DMS 273 (cell line): Measurements from ENCODE around the gene BRAF.
A peak's percentile ranks its signal among the peaks of the same experiment; 100 is the strongest.
"Not testable (repeated sequence)": the region's sequence is repeated elsewhere in the genome, so short reads cannot be mapped to it uniquely, and the experiment has no call there.

Experiments used
- DNase-seq: peaks from one replicate; lab custom pipeline; 2025; ENCODE audit not compliant: unreplicated experiment; lab: John Stamatoyannopoulos, UW

Gene BRAF

GRCh38 chr7:140920745-140921144 is 4.0 kb downstream of the BRAF start:
- peak; percentile 25 for DNase-seq

GRCh38 chr7:140918236-140918635 is 6.5 kb downstream of the BRAF start:
- DNase-seq: no peak

- no peak for DNase-seq
These were observed 7.5 kb downstream of the BRAF start for GRCh38 chr7:140917258-140917657.

DNA sequence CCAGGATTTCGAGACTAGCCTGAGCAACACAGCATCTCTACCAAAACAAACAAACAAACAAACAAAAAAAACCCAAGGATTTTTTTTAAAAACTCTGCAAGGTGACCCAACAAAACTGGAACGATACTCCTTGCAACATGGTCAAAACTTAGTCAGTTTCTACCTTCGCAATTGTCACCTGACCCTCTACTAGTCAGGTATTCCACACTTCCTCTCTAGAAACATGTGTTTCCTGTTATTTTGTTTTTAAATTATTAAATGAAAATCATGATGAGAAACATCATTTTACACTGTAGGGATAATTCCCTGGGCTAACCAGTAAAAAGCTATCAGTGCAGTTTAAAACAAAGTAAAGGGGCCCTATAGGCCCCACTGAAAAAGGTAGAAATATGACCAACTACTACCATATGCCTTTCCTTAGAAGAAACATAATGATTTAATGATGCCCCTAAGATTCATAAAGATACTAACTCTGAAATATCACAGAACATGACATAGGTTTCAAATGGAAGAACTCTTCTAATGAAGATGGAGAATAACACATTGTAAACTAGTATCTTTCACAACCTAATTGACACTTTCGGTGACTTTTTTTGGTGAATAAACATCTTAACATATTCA is 8.7 kb downstream of the BRAF start:
- no peak for DNase-seq

DNA sequence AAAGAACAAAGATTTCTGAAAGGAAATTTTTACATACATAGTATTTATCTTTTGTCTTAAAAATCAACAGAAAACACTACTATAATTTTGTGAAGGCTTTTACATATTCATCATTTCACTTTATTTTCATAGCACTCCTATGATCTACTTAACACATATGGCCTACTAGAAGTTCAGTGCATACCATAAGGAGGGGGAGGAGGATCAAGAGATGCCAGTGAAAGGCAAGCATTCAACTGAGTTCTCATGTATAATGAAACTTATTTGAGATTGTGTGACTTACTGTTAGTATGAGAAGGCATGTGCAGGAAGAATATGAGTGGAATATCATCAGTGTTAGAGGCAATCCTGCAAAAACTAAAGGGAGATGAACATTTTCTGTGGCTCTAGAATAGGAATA is 10.6 kb downstream of the BRAF start:
- DNase-seq: no peak

DNA sequence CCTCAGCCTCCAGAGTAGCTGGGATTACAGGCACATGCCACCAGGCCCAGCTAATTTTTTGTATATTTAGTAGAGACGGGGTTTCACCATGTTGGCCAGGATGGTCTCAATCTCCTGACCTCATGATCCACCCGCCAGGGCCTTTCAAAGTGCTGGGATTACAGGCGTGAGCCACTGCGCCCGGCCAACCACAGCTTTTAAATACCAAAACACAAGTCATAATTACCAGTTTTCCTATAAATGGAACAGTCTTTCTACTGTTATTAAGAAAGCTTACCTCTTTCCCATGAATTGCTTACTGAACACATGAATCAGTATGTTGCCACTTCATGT is 11.2 kb downstream of the BRAF start:
- DNase-seq: not testable (repeated sequence)

- DNase-seq: no peak
These were observed 13.0 kb downstream of the BRAF start for GRCh38 chr7:140911746-140912145.

- no peak for DNase-seq
These were observed 15.1 kb downstream of the BRAF start for GRCh38 chr7:140909476-140910161.

GRCh38 chr7:140908361-140908760 is 16.4 kb downstream of the BRAF start:
- DNase-seq: no peak

DNA sequence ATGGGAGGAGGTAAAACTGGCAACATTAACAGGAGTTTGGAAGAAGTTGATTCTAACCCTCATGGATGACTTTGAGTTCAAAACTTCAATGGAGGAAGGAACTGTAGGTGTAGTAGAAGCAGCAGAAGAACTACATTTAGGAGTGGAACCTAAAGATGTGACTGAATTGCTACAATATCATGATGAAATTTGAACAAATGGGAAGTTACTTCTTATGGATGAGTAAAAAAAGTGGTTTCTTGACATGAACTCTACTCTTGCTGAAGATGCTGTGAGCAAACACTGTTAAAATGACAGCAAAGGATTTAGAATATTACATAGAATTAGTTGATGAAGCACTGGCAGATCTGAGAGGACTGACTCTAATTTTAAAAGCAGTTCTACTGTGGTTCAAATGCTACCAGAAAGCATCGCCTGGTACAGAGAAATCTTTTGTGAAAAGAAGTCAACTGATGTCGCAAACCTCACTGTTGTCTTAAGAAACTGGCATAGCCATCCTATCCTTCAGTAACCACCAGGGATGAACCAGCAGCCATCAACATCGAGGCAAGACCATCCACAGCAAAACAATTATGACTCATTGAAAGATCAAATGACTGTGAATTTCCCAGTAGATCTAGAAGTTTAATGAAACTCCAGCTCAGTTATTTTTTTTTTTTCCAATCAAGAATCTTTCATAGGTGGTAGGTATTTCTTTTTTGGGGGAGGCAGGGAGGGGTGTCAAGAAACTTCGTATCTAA is 20.8 kb downstream of the BRAF start:
- DNase-seq: no peak

DNA sequence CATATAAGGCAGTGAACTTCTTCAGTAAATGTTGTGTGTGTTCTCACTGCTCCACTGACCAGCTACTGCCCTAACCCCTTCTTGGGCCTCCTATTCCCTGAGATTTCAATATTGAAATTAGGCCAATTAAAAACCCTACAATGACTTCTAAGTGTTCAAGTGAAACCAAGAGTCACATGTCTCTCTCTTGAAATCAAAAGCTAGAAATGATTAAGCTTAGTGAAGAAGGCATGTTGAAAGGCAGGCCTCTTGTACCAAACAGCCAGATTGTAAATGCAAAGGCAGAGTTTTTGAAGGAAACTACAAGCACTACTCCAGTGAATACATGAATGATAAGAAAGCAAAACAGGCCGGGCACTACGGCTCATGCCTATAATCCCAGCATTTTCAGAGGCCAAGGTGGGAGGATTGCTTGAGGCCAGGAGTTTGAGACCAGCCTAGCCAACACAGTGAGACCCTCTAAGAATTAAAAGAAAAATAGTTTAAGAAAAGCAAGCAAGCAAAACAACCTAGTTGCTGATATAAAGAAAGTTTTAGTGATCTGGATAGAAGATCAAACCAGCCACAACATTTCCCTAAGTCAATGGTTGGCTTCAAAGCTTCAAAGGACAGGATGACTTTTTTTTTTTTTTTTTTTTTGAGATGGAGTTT is 22.3 kb downstream of the BRAF start:
- DNase-seq: no peak

DNA sequence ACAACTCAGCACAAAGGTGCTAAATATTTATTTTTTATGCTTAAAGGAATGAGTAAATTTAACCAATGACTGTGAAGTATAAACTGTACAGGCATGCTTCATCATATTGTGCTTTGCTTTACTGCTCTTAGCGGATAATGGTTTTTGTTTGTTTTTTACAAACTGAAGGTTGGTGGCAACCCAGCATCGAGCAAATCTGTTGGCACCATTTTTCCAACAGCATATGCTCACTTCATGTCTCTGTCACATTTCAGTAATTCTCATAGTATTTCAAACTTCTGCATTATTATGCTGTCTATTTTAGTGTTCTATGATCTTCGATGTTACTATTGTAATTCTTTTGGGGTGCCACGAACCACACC is 22.8 kb downstream of the BRAF start:
- DNase-seq: no peak

DNA sequence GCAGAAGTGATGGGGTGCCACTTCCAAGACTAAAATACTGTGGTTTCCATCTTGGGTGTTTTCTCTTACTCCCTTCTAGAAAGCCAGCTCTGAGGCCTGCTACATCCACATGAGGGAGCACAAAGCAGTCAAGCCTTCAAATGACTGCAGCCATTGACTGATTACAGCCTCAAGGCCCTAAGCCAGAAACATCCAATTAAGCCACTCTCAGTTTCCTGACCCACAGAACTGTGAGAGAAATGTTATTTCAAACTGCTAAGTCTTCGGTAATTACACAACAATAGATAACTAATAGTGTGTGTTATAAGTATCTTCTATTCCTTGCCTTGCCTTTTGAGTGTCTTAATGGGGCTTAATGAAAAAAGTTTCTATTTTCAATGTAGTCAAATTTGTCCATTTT is 24.8 kb downstream of the BRAF start:
- peak; percentile 69 for DNase-seq

GRCh38 chr7:140898786-140899536 is 25.8 kb downstream of the BRAF start:
- DNase-seq: peak; percentile 67

DNA sequence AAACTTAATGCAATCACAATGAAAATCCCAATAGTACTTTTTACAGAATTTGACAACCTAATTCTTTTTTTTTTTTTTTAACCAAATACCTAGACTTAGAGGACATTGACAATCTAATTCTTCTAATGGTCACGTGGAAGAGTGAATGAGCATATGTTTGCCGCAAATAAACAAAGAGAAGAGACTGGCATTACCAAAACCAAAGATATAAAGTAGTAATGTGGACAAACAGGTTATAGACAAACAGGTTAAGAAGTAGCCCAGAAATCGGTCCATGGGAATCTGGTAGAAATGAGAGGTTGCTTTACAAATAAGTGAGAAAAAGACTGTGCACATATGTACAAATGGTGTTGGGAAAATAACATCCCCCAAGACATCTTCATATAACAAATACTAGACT is 27.7 kb downstream of the BRAF start:
- no peak for DNase-seq

DNA sequence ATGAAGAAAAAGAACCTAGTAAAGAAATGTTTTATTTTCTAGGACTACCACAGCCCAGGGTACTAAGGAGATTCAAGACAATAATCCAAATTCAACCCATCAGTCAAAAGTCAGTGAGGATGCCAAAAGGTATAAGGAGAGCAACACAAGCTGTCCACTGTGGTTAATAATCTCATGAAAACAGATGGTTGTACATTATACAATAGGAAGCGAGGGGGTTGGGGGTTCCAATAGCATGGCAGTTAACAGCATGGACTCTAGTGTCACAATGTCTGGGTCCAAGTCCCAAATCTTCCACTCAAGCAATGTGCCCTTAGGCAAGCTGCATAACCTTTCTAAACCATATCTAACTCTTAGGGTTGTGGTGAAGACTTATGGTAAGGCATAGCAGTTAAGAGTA is 35.1 kb downstream of the BRAF start:
- peak; percentile 91 for DNase-seq

DNA sequence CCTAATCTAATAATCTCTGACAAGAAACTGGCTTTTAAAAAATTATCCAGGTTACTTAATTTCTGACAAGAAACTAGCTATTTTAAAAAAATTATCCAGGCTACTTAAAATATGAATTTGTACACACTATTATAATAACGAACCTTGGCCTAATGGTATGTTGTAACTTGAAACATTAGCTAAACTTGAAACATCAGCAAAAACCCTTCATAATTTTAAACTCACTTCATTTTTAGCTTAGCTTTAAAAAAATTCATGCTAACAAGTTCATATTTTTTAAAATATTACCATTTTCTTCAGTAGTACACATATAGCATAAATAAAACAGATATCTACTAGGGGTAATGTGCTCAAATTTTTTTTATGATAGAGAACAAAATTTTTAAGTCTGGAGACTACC is 35.6 kb downstream of the BRAF start:
- no peak for DNase-seq

GRCh38 chr7:140888087-140888486 is 36.6 kb downstream of the BRAF start:
- no peak for DNase-seq

GRCh38 chr7:140885735-140886334 is 38.9 kb downstream of the BRAF start:
- DNase-seq: no peak

- DNase-seq: no peak
These were observed 41.4 kb downstream of the BRAF start for GRCh38 chr7:140883378-140883777.

- DNase-seq: not testable (repeated sequence)
These were observed 41.9 kb downstream of the BRAF start for GRCh38 chr7:140882834-140883233.
